Neural progenitor cell (in vitro differentiated cells): Measurements from ENCODE around the gene PRDM12. TPM values are rescaled to one million over a fixed set of nuclear protein-coding genes. Genes with fewer than 3 reads are reported as not detected.
A peak's percentile ranks its signal among the peaks of the same experiment; 100 is the strongest.

Experiments
- DNase-seq: peaks from one replicate; pipeline ENCODE4 v3.0.0-alpha.2; 2016; ENCODE audit warnings: low spot score
- H2AFZ ChIP-seq: fragments of 200-600 bp; sonication (generic); replicated peaks from 2 replicates; pipeline ENCODE4 v1.6.1; 2016; ENCODE audit warnings: antibody characterized with exemption
- H3F3A ChIP-seq: fragments of 200-600 bp; sonication (generic); 2 replicates; pipeline ENCODE4 v1.6.1; 2016; ENCODE audit warnings: antibody characterized with exemption, low read depth
- H3K27ac ChIP-seq: fragments of 200-600 bp; sonication (generic); 2 replicates; pipeline ENCODE4 v1.5.1; 2016; ENCODE audit warnings: mild to moderate bottlenecking
- H3K27me3 ChIP-seq: fragments of 200-600 bp; sonication (generic); 2 replicates; pipeline ENCODE4 v1.6.1; 2016; ENCODE audit warnings: mild to moderate bottlenecking, moderate library complexity
- H3K36me3 ChIP-seq: fragments of 200-600 bp; sonication (generic); 2 replicates; pipeline ENCODE4 v1.5.1; 2016
- H3K4me1 ChIP-seq: fragments of 200-600 bp; sonication (generic); 2 replicates; pipeline ENCODE4 v1.6.1; 2016; ENCODE audit warnings: mixed run types
- H3K4me2 ChIP-seq: fragments of 200-600 bp; sonication (generic); 2 replicates; pipeline ENCODE4 v1.6.1; 2016
- H3K4me3 ChIP-seq: fragments of 200-600 bp; sonication (generic); 2 replicates; pipeline ENCODE4 v1.5.1; 2016
- H3K79me2 ChIP-seq: fragments of 200-600 bp; sonication (generic); 2 replicates; pipeline ENCODE4 v1.6.1; 2016; ENCODE audit warnings: low read depth
- H3K9ac ChIP-seq: fragments of 200-600 bp; sonication (generic); 2 replicates; pipeline ENCODE4 v1.6.1; 2016
- H3K9me3 ChIP-seq: fragments of 200-600 bp; sonication (generic); 2 replicates; pipeline ENCODE4 v1.5.1; 2016; ENCODE audit warnings: low read depth
- H4K20me1 ChIP-seq: fragments of 200-600 bp; sonication (generic); 2 replicates; pipeline ENCODE4 v1.6.1; 2016; ENCODE audit warnings: low read depth
- H3K27ac Mint-ChIP-seq: 3 replicates; pipeline ENCODE4 v1.8.0; 2021; ENCODE audit warnings: mixed read lengths
- H3K27me3 Mint-ChIP-seq: 2 replicates; pipeline ENCODE4 v1.8.0; 2022; ENCODE audit warnings: low read depth, mild to moderate bottlenecking, inconsistent platforms, moderate library complexity, mixed read lengths; ENCODE audit not compliant: insufficient read depth
- H3K36me3 Mint-ChIP-seq: 3 replicates; pipeline ENCODE4 v1.8.0; 2021; ENCODE audit warnings: mixed read lengths
- H3K4me1 Mint-ChIP-seq: 3 replicates; pipeline ENCODE4 v1.8.0; 2021; ENCODE audit warnings: mixed read lengths
- H3K4me3 Mint-ChIP-seq: 3 replicates; pipeline ENCODE4 v1.8.0; 2021; ENCODE audit warnings: mild to moderate bottlenecking, moderate library complexity, mixed read lengths
- H3K9me3 Mint-ChIP-seq: 3 replicates; pipeline ENCODE4 v1.8.0; 2020; ENCODE audit warnings: mixed read lengths
- EZH2 ChIP-seq: fragments of 200-600 bp; sonication (generic); IDR thresholded peaks from 2 replicates; pipeline ENCODE4 v1.6.1; 2017; ENCODE audit warnings: antibody characterized with exemption, mild to moderate bottlenecking, moderate library complexity
- EZH2phosphoT487 ChIP-seq: fragments of 200-600 bp; sonication (generic); IDR thresholded peaks from 2 replicates; pipeline ENCODE4 v1.6.1; 2017; ENCODE audit warnings: antibody characterized with exemption
- total RNA-seq: library from RNA; depleted of rRNA; stranded (reverse); fragments of >200 nt; gene quantifications from 2 replicates; pipeline ENCODE4 v1.2.3, GENCODE V29; 2015; ENCODE audit warnings: low replicate concordance
- TF ChIP-seq, protein P1 (sequence below): fragments of 200-600 bp; sonication (generic); IDR thresholded peaks from 2 replicates; pipeline ENCODE4 v1.5.1; 2017; ENCODE audit warnings: antibody characterized with exemption, mild to moderate bottlenecking

The PRDM12 gene
- total RNA-seq, 1 donor from 2014 or later = not detected

DNA sequence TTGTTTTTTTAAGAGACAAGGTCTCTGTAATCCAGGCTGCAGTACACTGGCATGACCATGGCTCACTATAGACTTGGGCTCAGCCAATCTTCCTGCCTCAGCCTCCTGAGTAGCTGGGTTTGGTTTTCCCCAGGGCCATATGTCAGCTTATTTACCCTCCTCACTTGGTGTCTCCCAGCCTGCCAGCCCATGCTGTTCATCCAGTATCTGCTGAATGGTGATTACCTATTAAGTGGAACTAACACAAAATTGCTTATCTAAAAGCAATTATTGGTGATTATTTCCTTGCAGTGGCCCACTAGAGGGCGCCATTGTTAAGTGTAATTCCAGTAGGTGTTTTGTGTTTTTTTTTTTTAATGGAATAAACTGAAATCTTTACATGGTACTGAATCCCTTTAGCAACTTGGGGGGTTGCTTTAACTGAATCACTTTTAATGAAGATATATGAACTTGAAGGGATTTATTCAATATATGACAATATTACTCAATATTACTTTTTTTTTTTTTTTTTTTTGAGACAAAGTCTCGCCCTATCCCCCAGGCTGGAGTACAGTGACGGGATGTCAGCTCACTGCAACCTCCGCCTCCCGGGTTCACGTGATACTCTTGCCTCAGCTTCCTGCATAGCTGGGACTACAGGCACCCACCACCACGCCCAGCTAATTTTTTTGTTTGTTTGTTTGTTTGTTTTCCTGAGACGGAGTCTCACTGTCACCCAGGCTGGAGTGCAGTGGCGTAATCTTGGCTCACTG, 43.0 kb downstream of the PRDM12 start:
- Mint-ChIP-seq H3K4me1 (peaks cover 1% of the 10 kb centered on the region), H3K9me3 (no peaks in the 10 kb centered on the region), H3K36me3 (peaks cover 15% of the 10 kb centered on the region), H3K27ac (no peak overlapping the region), H3K27me3 (no peaks in the 10 kb centered on the region), H3K4me3 (no peak overlapping the region)
- no peaks in the 10 kb centered on the region for H3K27me3 ChIP-seq
- H3K4me3 ChIP-seq = no peak overlapping the region
- H3F3A ChIP-seq = peaks cover 57% of the 10 kb centered on the region
- peaks cover 5% of the 10 kb centered on the region for H3K4me1 ChIP-seq
- no peak overlapping the region for H3K9ac ChIP-seq
- peaks cover 20% of the 10 kb centered on the region for H3K36me3 ChIP-seq
- no peaks in the 10 kb centered on the region for H3K9me3 ChIP-seq
- H4K20me1 ChIP-seq = peaks cover 30% of the 10 kb centered on the region
- TF ChIP-seq EZH2 (no peak), EZH2phosphoT487 (no peak)
- TF ChIP-seq, protein P1, sequence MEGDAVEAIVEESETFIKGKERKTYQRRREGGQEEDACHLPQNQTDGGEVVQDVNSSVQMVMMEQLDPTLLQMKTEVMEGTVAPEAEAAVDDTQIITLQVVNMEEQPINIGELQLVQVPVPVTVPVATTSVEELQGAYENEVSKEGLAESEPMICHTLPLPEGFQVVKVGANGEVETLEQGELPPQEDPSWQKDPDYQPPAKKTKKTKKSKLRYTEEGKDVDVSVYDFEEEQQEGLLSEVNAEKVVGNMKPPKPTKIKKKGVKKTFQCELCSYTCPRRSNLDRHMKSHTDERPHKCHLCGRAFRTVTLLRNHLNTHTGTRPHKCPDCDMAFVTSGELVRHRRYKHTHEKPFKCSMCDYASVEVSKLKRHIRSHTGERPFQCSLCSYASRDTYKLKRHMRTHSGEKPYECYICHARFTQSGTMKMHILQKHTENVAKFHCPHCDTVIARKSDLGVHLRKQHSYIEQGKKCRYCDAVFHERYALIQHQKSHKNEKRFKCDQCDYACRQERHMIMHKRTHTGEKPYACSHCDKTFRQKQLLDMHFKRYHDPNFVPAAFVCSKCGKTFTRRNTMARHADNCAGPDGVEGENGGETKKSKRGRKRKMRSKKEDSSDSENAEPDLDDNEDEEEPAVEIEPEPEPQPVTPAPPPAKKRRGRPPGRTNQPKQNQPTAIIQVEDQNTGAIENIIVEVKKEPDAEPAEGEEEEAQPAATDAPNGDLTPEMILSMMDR = peak; percentile 97
- H2AFZ ChIP-seq = no peak overlapping the region
- no peak overlapping the region for H3K4me2 ChIP-seq
- H3K27ac ChIP-seq = no peak overlapping the region
- H3K79me2 ChIP-seq = peaks cover 12% of the 10 kb centered on the region
- peak; percentile 83 for DNase-seq

DNA sequence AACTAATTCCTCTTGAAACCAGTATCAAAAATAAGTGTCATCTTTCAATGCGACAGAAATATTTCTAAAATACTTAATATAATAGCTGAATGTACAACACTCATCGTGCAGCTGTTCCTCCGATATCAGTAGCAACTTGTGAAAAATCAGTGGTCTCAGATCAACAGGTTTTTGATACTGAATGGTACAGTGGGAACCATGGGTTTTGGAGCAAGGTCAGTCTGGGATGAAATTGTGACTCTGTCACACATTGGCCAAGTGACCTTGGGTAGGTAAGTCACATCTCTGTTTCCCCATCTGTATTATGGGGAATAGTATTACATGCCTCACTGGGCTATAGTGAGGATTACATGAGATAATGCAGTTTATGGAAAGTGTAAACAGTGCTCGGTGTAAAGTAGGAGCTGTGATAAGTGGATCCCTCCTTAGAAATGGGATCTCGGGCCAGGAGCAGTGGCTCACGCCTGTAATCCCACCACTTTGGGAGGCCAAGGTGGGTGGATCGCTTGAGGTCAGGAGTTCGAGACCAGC, 46.5 kb downstream of the PRDM12 start:
- no peaks in the 10 kb centered on the region for H3K36me3 Mint-ChIP-seq
- no peaks in the 10 kb centered on the region for H3K27me3 ChIP-seq
- peaks cover 44% of the 10 kb centered on the region for H3F3A ChIP-seq
- H3K27ac Mint-ChIP-seq = no peak overlapping the region
- no peaks in the 10 kb centered on the region for H3K27me3 Mint-ChIP-seq
- no peak overlapping the region for H3K4me3 ChIP-seq
- TF ChIP-seq EZH2phosphoT487 (no peak), EZH2 (no peak)
- TF ChIP-seq, protein P1 = no peak
- H3K36me3 ChIP-seq = no peaks in the 10 kb centered on the region
- peaks cover 24% of the 10 kb centered on the region for H3K4me1 ChIP-seq
- no peak overlapping the region for H3K27ac ChIP-seq
- peaks cover 27% of the 10 kb centered on the region for H3K79me2 ChIP-seq
- no peak overlapping the region for H3K4me2 ChIP-seq
- no peaks in the 10 kb centered on the region for H3K9me3 ChIP-seq
- no peaks in the 10 kb centered on the region for H3K9me3 Mint-ChIP-seq
- no peak for DNase-seq
- H2AFZ ChIP-seq = no peak overlapping the region
- H3K4me1 Mint-ChIP-seq = peaks cover 26% of the 10 kb centered on the region
- H4K20me1 ChIP-seq = peaks cover 40% of the 10 kb centered on the region
- no peak overlapping the region for H3K9ac ChIP-seq
- H3K4me3 Mint-ChIP-seq = peak overlapping the region; percentile 35

DNA sequence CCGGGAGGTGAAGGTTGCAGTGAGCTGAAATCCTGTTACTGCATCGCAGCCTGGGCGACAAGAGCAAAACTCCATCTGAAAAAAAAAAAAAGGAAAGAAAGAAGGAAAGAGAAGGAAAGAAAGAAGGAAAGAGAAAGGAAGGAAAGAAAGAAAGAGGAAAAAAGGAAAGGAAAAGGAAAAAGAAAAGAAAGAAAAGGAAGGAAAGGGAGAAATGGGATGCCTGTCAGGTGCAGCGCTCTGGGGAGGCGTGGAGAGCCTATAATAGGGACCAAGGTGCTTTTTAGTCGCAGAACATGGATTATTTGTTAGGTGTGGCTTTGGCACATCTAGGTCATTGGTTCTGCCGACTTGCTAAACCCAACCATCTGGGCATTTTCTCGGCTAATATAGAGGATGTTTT, 47.1 kb downstream of the PRDM12 start:
- peaks cover 29% of the 10 kb centered on the region for H3K4me1 Mint-ChIP-seq
- no peaks in the 10 kb centered on the region for H3K9me3 ChIP-seq
- peaks cover 20% of the 10 kb centered on the region for H3K4me1 ChIP-seq
- H3K27ac ChIP-seq = no peak overlapping the region
- H3K36me3 ChIP-seq = no peaks in the 10 kb centered on the region
- H3K9ac ChIP-seq = no peak overlapping the region
- no peaks in the 10 kb centered on the region for H3K27me3 Mint-ChIP-seq
- peaks cover 38% of the 10 kb centered on the region for H3F3A ChIP-seq
- no peak overlapping the region for H3K4me2 ChIP-seq
- no peak overlapping the region for H3K4me3 ChIP-seq
- no peaks in the 10 kb centered on the region for H3K9me3 Mint-ChIP-seq
- no peaks in the 10 kb centered on the region for H3K36me3 Mint-ChIP-seq
- H4K20me1 ChIP-seq = peaks cover 38% of the 10 kb centered on the region
- DNase-seq = no peak
- H3K79me2 ChIP-seq = peaks cover 33% of the 10 kb centered on the region
- H2AFZ ChIP-seq = no peak overlapping the region
- TF ChIP-seq EZH2phosphoT487 (no peak), EZH2 (no peak)
- TF ChIP-seq, protein P1 = no peak
- H3K27me3 ChIP-seq = no peaks in the 10 kb centered on the region
- H3K4me3 Mint-ChIP-seq = peak overlapping the region; percentile 39
- no peak overlapping the region for H3K27ac Mint-ChIP-seq
